ENCODE data around the gene CAMK1.
"Not testable (repeated sequence)": the region's sequence is repeated elsewhere in the genome, so short reads cannot be mapped to it uniquely, and the experiment has no call there.

The CAMK1 gene

DNA sequence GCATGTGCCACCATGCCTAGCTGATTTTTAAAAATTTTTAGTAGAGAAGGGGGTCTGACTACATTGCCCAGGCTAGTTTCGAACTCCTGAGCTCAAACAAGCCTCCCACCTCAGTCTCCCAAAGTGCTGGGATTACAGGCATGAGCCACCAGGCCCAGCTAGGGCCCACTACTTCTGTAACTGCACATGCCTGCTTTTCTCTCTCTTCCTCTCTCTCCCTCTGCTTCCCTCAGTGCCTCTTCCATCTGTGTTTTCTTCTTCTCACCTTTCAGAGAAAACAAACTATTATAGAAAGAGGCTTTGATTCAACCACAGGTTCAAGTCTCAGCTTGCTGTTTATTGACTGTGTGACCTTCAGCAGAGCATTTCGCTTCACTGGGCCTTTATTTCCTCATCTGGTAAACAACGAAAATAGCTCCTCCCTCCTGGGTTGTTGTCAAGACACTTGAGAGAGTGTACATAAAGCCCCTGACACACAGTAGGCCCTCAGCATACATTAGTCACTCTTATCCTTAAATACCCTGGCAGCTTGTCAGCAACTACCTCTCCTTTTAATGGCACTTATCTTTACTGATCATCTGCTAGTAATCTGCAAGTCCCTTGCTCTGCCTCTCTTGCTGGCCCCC is 12.3 kb upstream of the CAMK1 start:
- Histone ChIP-seq H3K4me1 (ENCODE audit: insufficient read depth, low read length) (no peaks in the 10 kb centered on the region), H3K4me3 (ENCODE audit: low read length) (no peak overlapping the region), H3K9me3 (ENCODE audit: insufficient read depth, low read depth, low read length) (no peaks in the 10 kb centered on the region), H3K27me3 (ENCODE audit: insufficient read depth, low read length) (no peaks in the 10 kb centered on the region), H3K36me3 (ENCODE audit: insufficient read depth, low read length) (peaks cover 70% of the 10 kb centered on the region), H3K9ac (ENCODE audit: low read depth, low read length) (no peak overlapping the region), H3K27ac (ENCODE audit: low read depth, low read length) (no peak overlapping the region)
- 90% methylated on average over 3 of the region's 3 CpGs for WGBS

DNA sequence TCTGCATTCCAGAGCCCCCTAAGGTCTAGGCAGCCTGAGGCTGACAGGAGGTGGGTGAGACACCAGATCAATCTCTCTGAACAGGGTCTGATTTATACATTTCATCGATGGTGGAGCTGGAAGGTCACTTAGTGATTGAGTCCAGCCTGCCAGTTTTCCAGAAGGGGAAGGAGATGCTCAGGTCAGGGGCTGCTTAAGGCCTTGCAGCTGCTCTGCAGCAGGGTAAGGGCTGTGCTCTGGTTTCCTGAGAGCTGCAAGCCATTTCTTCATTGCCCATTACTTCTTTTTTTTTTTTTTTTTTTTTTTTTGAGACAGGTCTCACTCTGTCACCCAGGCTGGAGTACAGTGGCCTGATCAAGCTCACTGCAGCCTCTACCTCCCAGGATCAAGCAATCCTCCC is 11.8 kb upstream of the CAMK1 start:
- Histone ChIP-seq H3K4me1 (ENCODE audit: insufficient read depth, low read length) (no peaks in the 10 kb centered on the region), H3K27me3 (ENCODE audit: insufficient read depth, low read length) (no peaks in the 10 kb centered on the region), H3K4me3 (ENCODE audit: low read length) (no peak overlapping the region), H3K36me3 (ENCODE audit: insufficient read depth, low read length) (peaks cover 65% of the 10 kb centered on the region), H3K9ac (ENCODE audit: low read depth, low read length) (no peak overlapping the region), H3K9me3 (ENCODE audit: insufficient read depth, low read depth, low read length) (no peaks in the 10 kb centered on the region), H3K27ac (ENCODE audit: low read depth, low read length) (no peak overlapping the region)
- 96% methylated on average over 1 of the region's 1 CpG for WGBS

DNA sequence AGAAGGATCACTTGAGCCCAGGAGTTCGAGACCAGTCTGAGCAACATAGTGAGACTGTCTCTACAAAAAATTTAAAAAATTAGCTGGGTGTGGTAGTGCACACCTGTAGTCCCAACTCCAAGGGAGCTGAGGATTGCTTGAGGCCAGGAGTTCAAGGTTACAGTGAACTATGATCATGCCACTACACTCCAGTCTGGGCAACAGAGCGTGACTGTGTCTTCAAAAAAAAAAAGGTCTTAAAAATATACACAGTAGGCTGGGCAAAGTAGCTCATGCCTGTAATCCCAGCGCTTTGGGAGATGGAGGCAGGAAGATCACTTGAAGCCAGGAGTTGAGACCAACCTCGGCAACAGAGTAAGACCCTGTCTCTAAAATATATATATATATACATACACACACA is 11.2 kb upstream of the CAMK1 start:
- Histone ChIP-seq H3K36me3 (ENCODE audit: insufficient read depth, low read length) (peaks cover 59% of the 10 kb centered on the region), H3K27ac (ENCODE audit: low read depth, low read length) (no peak overlapping the region), H3K9me3 (ENCODE audit: insufficient read depth, low read depth, low read length) (no peaks in the 10 kb centered on the region), H3K4me1 (ENCODE audit: insufficient read depth, low read length) (no peaks in the 10 kb centered on the region), H3K9ac (ENCODE audit: low read depth, low read length) (no peak overlapping the region), H3K4me3 (ENCODE audit: low read length) (no peak overlapping the region), H3K27me3 (ENCODE audit: insufficient read depth, low read length) (no peaks in the 10 kb centered on the region)
- WGBS = over 99% methylated on average over 4 of the region's 4 CpGs

DNA sequence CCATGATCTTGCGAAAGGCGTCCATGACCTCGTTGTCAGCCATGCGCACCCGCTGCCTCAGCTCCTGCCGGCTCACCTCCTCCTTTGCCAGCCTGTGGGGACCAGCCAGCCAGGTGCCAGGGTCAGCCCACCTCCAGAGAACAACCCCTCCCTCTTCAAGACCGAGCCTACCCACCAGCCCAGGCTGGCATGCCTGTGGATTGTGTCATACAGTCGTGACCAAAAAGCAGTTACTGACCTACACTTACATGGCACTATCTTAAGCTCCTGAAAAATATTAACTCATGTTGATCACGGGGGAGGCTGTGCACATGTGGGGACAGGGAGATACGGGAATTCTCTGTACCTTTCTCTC is 10.7 kb upstream of the CAMK1 start:
- Histone ChIP-seq H3K36me3 (ENCODE audit: insufficient read depth, low read length) (peaks cover 55% of the 10 kb centered on the region), H3K27me3 (ENCODE audit: insufficient read depth, low read length) (no peaks in the 10 kb centered on the region), H3K9me3 (ENCODE audit: insufficient read depth, low read depth, low read length) (no peaks in the 10 kb centered on the region), H3K4me1 (ENCODE audit: insufficient read depth, low read length) (no peaks in the 10 kb centered on the region), H3K4me3 (ENCODE audit: low read length) (no peak overlapping the region), H3K27ac (ENCODE audit: low read depth, low read length) (no peak overlapping the region), H3K9ac (ENCODE audit: low read depth, low read length) (no peak overlapping the region)
- 96% methylated on average over 10 of the region's 10 CpGs for WGBS

DNA sequence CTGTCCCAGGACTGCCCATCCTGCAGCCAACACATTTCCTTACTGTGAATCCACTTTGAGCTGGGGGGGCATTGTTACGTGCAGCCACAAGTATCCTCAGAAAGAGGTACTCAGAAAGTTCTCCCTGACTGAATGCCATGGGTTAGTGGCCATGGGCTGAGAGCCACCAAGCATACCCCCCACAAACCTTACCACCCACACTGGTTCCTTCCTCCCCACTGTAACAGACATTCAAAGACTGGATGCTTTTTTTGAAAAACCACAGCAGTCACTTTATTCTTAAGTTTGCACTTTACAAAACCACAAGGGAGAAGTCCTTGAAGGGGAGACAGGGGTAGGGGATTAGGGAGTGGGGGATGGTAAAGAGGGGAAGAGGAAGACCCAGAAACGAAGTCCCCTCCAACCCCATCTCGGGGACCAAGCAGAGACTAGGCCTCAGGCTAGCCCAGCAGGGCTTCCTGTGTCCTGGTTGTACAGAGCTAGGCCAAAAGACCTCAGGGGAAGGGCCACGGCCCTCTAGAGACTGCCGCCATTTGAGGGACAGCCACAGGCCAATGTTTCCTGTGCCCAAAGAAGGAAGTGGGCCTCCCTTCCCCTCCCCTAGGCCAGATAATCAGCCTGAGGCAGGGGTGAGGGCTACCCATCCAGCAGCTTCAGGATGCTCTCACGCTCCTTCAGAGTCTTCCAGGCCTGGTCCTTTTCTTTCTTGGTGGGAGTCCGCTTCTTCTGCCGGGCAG is 10.1 kb upstream of the CAMK1 start:
- Histone ChIP-seq H3K27me3 (ENCODE audit: insufficient read depth, low read length) (no peaks in the 10 kb centered on the region), H3K9me3 (ENCODE audit: insufficient read depth, low read depth, low read length) (no peaks in the 10 kb centered on the region), H3K4me1 (ENCODE audit: insufficient read depth, low read length) (no peaks in the 10 kb centered on the region), H3K4me3 (ENCODE audit: low read length) (no peak overlapping the region), H3K36me3 (ENCODE audit: insufficient read depth, low read length) (peaks cover 50% of the 10 kb centered on the region), H3K9ac (ENCODE audit: low read depth, low read length) (no peak overlapping the region), H3K27ac (ENCODE audit: low read depth, low read length) (no peak overlapping the region)
- WGBS = 92% methylated on average over 8 of the region's 8 CpGs

DNA sequence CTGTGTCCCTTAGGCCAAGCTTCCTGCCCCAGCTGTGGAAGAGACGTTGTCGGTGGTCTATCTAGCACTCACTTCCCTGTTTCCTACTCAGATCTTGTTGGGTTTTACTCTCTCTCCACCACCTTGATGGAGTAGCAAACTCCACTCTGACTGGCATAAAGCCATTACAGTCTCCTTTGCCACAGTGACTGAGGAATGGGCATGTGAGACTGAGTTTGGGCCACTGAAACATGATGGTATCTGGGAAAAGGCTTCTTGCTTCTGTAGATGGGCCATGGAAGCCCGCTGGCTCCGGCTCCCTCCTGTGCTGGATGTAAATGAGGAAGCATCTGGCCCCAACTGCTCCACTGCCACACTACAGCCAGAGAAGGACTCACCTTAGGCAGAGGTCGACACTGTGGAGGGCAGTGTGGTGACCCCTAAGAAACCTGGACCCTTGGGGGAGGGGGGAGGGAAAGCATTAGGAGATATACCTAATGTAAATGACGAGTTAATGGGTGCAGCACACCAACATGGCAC is 9.4 kb upstream of the CAMK1 start:
- Histone ChIP-seq H3K36me3 (ENCODE audit: insufficient read depth, low read length) (peaks cover 43% of the 10 kb centered on the region), H3K4me1 (ENCODE audit: insufficient read depth, low read length) (no peaks in the 10 kb centered on the region), H3K27ac (ENCODE audit: low read depth, low read length) (no peak overlapping the region), H3K9me3 (ENCODE audit: insufficient read depth, low read depth, low read length) (no peaks in the 10 kb centered on the region), H3K27me3 (ENCODE audit: insufficient read depth, low read length) (no peaks in the 10 kb centered on the region), H3K9ac (ENCODE audit: low read depth, low read length) (no peak overlapping the region), H3K4me3 (ENCODE audit: low read length) (no peak overlapping the region)
- 86% methylated on average over 5 of the region's 6 CpGs for WGBS

DNA sequence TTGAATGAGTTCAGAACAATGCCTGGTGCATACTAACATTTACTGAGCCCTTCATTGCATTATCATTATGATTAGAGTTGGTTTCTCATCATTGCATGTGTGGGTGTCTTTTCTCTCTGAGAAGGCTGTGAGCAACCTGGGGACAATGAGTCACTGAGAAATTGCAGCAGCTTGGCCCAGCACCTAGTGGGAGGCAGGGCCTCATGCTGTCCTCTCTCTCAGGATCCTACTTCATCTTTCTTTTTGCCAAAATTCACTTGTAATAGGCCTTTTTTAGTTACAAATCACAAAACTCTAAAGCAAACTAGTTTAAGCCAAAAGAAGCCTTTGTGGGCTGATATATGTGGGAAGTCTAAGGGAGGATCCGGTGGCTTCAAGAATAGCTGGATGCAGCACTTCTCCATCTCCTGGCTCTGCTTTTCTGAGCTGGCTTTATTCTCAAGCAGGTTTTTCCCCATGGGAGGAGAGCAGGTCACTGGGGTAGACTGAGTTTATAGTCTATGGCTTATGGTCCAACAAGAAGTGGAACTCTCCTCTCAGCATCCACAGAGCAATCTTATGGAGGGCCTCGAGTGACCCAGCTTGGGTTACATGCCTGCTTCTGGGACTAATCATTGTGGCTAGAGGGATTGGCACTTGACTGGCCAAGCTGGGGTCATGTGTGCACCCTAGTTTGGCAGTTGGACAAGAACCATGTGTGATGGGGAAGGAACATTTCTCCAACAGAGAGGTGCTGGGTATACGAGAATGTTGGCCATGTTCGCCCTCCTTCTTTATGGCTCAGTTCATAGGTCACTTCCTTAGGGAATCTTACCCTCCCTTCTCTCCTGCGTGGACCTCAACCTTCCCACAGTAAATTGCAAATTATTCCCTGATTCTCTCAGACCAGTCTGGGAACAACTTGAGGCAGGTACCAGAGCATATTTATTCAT is 8.7 kb upstream of the CAMK1 start:
- H3K36me3 ChIP-seq (ENCODE audit: insufficient read depth, low read length) = peaks cover 37% of the 10 kb centered on the region
- H3K27me3 ChIP-seq (ENCODE audit: insufficient read depth, low read length) = no peaks in the 10 kb centered on the region
- no peak overlapping the region for H3K9ac ChIP-seq (ENCODE audit: low read depth, low read length)
- H3K4me3 ChIP-seq (ENCODE audit: low read length) = no peak overlapping the region
- 91% methylated on average over 5 of the region's 5 CpGs for WGBS
- no peaks in the 10 kb centered on the region for H3K9me3 ChIP-seq (ENCODE audit: insufficient read depth, low read depth, low read length)
- no peaks in the 10 kb centered on the region for H3K4me1 ChIP-seq (ENCODE audit: insufficient read depth, low read length)
- H3K27ac ChIP-seq (ENCODE audit: low read depth, low read length) = no peak overlapping the region

DNA sequence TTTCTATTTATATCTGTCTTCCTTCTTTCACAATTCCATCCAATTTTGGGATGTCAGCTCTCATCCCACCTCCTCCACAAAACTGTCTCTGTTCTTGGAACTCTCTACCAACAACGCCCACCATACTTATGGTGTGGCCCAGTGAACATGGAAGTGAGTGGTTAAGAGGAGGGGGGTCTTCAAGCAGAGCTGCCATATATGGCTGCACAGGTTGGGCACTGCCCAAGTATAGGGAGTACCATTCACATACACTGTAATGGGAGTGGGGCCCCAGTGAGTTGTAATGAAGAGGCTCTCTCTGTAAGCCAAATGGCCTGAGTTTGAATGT is 7.9 kb upstream of the CAMK1 start:
- H3K27ac ChIP-seq (ENCODE audit: low read depth, low read length) = no peak overlapping the region
- H3K9me3 ChIP-seq (ENCODE audit: insufficient read depth, low read depth, low read length) = no peaks in the 10 kb centered on the region

DNA sequence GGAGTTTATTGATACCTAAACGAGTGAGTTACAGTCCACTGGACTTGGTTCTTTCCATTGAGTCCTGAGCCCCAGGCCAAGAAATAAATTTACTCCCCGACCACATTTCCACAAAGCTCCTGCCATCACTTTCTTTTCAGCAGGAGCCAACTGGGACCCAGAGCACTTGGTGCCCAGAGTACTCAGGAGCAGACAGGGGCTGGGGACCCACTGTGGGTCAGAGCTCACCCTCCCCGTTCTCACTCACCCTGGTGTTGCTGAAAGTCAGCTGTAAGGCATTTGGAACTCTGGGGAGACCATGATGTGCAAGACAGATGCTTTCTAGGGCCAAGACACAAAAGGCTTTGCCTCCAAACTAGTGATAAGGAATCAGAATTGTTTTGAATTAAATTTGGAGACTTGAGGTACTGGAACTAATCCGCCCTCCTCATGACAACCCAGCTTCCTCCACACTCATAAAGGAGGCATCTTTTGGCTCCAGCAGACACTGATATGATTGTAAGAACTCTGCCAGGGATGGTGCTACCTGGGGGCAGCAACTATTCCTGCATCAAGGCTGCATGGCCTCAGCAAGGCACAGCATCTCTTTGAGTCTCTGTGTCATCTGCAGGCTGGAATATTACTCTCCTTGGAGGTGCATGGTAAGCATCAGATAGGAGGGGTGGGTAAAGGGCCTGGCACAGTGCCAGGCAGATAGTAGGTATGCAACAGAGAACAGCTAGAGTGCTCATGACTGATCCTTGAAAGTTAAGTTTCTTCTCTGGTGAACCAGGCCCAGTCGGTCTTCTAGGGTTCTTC is 7.3 kb upstream of the CAMK1 start:
- Histone ChIP-seq H3K9me3 (ENCODE audit: insufficient read depth, low read depth, low read length) (no peaks in the 10 kb centered on the region), H3K27ac (ENCODE audit: low read depth, low read length) (no peak overlapping the region), H3K4me3 (ENCODE audit: low read length) (no peak overlapping the region), H3K36me3 (ENCODE audit: insufficient read depth, low read length) (peaks cover 25% of the 10 kb centered on the region), H3K4me1 (ENCODE audit: insufficient read depth, low read length) (no peaks in the 10 kb centered on the region), H3K9ac (ENCODE audit: low read depth, low read length) (no peak overlapping the region), H3K27me3 (ENCODE audit: insufficient read depth, low read length) (peaks cover 3% of the 10 kb centered on the region)
- WGBS = 80% methylated on average over 5 of the region's 5 CpGs

More for the DNA sequence above, 7.9 kb upstream of the CAMK1 start:
- WGBS = no CpG with 5 or more reads among the region's 1 CpG
- Histone ChIP-seq H3K27me3 (ENCODE audit: insufficient read depth, low read length) (no peaks in the 10 kb centered on the region), H3K9ac (ENCODE audit: low read depth, low read length) (no peak overlapping the region), H3K4me1 (ENCODE audit: insufficient read depth, low read length) (no peaks in the 10 kb centered on the region), H3K36me3 (ENCODE audit: insufficient read depth, low read length) (peaks cover 31% of the 10 kb centered on the region), H3K4me3 (ENCODE audit: low read length) (no peak overlapping the region)

DNA sequence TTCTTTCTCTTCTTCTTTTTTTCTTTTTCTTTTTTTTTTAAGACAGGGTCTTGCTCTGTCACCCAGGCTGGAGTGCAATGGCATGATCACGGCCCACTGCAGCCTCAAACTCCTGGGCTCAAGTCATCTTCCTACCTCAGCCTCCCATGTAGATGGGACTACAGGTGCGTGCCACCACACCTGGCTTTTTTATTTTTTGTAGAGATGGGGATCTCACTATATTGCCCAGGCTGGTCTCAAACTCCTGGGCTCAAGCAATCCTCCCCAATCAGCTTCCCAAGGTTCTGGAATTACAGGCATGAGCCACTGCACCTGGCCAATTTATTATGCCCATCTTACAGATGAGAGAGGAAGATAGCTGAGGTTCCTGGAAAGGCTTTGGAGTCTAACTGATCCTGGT is 1.3 kb upstream of the CAMK1 start:
- H3K9ac ChIP-seq (ENCODE audit: low read depth, low read length); H3K4me3 ChIP-seq (ENCODE audit: low read length); H3K27ac ChIP-seq (ENCODE audit: low read depth, low read length); H3K36me3 ChIP-seq (ENCODE audit: insufficient read depth, low read length); H3K27me3 ChIP-seq (ENCODE audit: insufficient read depth, low read length); H3K4me1 ChIP-seq (ENCODE audit: insufficient read depth, low read length); H3K9me3 ChIP-seq (ENCODE audit: insufficient read depth, low read depth, low read length): not testable (repeated sequence)
- 98% methylated on average over 2 of the region's 2 CpGs for WGBS

Data from HUES64 (cell line).